Colonic mucosa (tissue), 4 donors: ENCODE data around the gene HLA-DPA1. TPM values are rescaled to one million over a fixed set of nuclear protein-coding genes. Genes with fewer than 3 reads are reported as not detected.

Experiments
- DNase-seq: peaks from one replicate; pipeline ENCODE4 v3.0.0-alpha.2; 2020
- H3K27ac ChIP-seq: fragments of 200-600 bp; one replicate; pipeline ENCODE4 v1.8.0; 2021
- H3K27me3 ChIP-seq: fragments of 200-600 bp; one replicate; pipeline ENCODE4 v1.8.0; 2021
- H3K36me3 ChIP-seq: fragments of 200-600 bp; one replicate; pipeline ENCODE4 v1.8.0; 2021
- H3K4me1 ChIP-seq: fragments of 200-600 bp; one replicate; pipeline ENCODE4 v1.8.0; 2021; ENCODE audit warnings: mild to moderate bottlenecking
- H3K4me3 ChIP-seq: fragments of 200-600 bp; one replicate; pipeline ENCODE4 v1.8.0; 2021
- H3K9ac ChIP-seq, 2 donors: one replicate each; pipeline ENCODE4 v1.7.0; 2013; ENCODE audit warnings: control low read depth in 2 of 2, low read depth in 2 of 2, low read length in 2 of 2
- H3K9me3 ChIP-seq: fragments of 200-600 bp; one replicate; pipeline ENCODE4 v1.8.0; 2021
- intact Hi-C: fragments of 100-400 bp; cut with DNase I; formaldehyde crosslinking; loops from one replicate; pipeline ENCODE4 v1.14.1; 2022
- total RNA-seq, 2 donors: library from RNA; stranded (reverse); fragmentation: NEBNext Ultra II Directional in 1 of 2; extraction: Animal tissue kit (Norgen Biotek cat#: 25700) in 1 of 2; gene quantifications; one replicate each; pipeline ENCODE4 v1.2.1, GENCODE V29; 2021
- TF ChIP-seq, protein P1 (sequence below): fragments of 200-600 bp; IDR thresholded peaks from one replicate; pipeline ENCODE4 v1.8.0; 2022; ENCODE audit warnings: antibody characterized with exemption, mild to moderate bottlenecking
- donor health status: healthy.
- donor health status: DM: no; HTN: no; CAD: no.
- donor health status: DM: no; HTN: no; CAD: no.

HLA-DPA1 gene
- total RNA-seq, 2 donors from 2014 or later, result 18.7 to 58.7 TPM

- intact Hi-C loops, result loop anchor here (5.0 kb wide), 1 partner anchor 68 kb away; no protein-coding TSS in a partner anchor
- Histone ChIP-seq H3K9ac (peak overlapping the region; percentile 14 to 58), H3K27ac (peak overlapping the region; percentile 63)
These were observed 7.0 kb upstream of the HLA-DPA1 start for GRCh38 chr6:33080127-33081089.

DNA sequence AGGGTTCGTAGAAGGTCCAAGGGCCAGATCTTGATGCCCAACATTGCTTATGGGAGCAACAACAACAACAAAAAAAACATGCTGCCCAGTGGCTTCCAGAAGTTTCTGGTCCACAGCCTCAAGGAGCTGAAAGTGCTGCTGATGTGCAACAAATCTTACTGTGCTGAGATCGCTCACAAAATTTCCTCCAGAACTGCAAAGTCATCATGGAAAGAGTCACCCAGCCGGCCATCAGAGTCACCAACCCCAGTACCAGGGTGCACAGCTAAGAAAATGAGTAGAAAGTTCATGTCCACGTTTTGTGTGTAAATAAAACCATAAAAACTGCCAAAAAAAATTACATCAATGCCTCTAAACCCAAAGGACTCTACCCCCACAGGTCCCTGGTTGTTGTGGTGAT is 6.1 kb upstream of the HLA-DPA1 start:
- TF ChIP-seq, protein P1, sequence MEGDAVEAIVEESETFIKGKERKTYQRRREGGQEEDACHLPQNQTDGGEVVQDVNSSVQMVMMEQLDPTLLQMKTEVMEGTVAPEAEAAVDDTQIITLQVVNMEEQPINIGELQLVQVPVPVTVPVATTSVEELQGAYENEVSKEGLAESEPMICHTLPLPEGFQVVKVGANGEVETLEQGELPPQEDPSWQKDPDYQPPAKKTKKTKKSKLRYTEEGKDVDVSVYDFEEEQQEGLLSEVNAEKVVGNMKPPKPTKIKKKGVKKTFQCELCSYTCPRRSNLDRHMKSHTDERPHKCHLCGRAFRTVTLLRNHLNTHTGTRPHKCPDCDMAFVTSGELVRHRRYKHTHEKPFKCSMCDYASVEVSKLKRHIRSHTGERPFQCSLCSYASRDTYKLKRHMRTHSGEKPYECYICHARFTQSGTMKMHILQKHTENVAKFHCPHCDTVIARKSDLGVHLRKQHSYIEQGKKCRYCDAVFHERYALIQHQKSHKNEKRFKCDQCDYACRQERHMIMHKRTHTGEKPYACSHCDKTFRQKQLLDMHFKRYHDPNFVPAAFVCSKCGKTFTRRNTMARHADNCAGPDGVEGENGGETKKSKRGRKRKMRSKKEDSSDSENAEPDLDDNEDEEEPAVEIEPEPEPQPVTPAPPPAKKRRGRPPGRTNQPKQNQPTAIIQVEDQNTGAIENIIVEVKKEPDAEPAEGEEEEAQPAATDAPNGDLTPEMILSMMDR, result no peak
- Histone ChIP-seq H3K9ac (no peak overlapping the region), H3K9me3 (no peaks in the 10 kb centered on the region), H3K36me3 (no peaks in the 10 kb centered on the region), H3K4me1 (no peaks in the 10 kb centered on the region), H3K27ac (no peak overlapping the region), H3K4me3 (no peak overlapping the region), H3K27me3 (no peaks in the 10 kb centered on the region)
- intact Hi-C loops, result no loop called here
- DNase-seq, result no peak

More at GRCh38 chr6:33080127-33081089, 7.0 kb upstream of the HLA-DPA1 start:
- TF ChIP-seq, protein P1, result no peak
- Histone ChIP-seq H3K36me3 (no peaks in the 10 kb centered on the region), H3K4me1 (no peaks in the 10 kb centered on the region), H3K27me3 (no peaks in the 10 kb centered on the region), H3K4me3 (peak overlapping the region; percentile 22), H3K9me3 (no peaks in the 10 kb centered on the region)
- DNase-seq, result peak; percentile 34

DNA sequence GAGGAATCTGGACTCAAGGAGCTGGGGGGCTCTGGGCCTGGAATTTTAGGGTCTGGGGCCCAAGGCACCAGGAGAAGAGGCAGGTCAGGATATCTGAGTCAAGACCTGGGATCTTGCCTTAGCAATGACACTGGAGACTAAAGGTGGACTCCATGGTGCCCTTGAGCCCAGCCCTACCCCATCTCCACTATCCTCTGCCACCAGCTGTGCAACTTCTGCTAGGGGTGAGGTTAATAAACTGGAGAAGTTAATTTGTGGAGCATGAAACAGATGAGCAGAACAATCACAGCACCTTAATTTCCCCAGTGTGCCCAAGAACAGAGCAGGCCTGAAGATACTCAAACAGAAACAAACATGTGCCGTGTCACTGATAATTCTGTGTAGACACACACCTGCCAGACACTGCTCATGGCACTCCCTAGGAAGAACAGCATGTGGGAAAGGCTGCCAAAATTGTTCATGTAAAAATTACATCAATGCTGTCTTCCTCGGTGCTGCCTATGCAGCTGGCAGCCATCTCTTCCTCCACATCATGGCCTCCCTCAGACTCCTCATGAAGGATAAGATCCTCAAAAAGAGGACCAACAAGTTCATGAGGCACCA is 5.6 kb upstream of the HLA-DPA1 start:
- Histone ChIP-seq H3K36me3 (no peaks in the 10 kb centered on the region), H3K4me1 (no peaks in the 10 kb centered on the region), H3K27me3 (no peaks in the 10 kb centered on the region), H3K9me3 (no peaks in the 10 kb centered on the region), H3K27ac (no peak overlapping the region), H3K4me3 (no peak overlapping the region), H3K9ac (no peak overlapping the region)
- TF ChIP-seq, protein P1, result no peak
- DNase-seq, result no peak
- intact Hi-C loops, result no loop called here

DNA sequence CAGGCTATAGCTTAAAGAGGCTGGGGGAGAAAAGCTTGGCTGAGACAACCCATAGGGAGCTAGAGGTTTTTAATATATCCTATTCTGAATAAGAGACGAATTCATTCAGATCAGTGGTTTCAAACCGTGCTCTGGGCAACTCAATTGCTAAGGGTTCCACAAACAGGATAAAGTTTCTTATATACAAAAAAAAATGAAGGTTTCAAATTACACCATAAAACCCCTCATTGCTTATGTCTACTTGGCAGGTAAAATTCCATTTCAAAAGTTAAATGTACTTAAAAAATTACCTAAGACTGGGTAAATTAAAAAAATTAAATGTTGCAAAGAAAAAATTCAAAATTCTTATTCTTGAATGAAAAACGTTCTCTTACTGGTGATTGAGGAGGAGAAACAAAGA is 5.0 kb upstream of the HLA-DPA1 start:
- intact Hi-C loops, result no loop called here
- Histone ChIP-seq H3K27me3 (no peaks in the 10 kb centered on the region), H3K4me1 (no peaks in the 10 kb centered on the region), H3K9ac (no peak overlapping the region), H3K36me3 (no peaks in the 10 kb centered on the region), H3K9me3 (no peaks in the 10 kb centered on the region), H3K27ac (no peak overlapping the region), H3K4me3 (no peak overlapping the region)
- DNase-seq, result no peak
- TF ChIP-seq, protein P1, result no peak

- no peak for DNase-seq
These were observed 4.5 kb upstream of the HLA-DPA1 start for GRCh38 chr6:33077908-33078307.

More at GRCh38 chr6:33077908-33078307, 4.5 kb upstream of the HLA-DPA1 start:
- Histone ChIP-seq H3K4me3 (no peak overlapping the region), H3K4me1 (no peaks in the 10 kb centered on the region), H3K9ac (no peak overlapping the region), H3K27ac (no peak overlapping the region), H3K27me3 (no peaks in the 10 kb centered on the region), H3K9me3 (no peaks in the 10 kb centered on the region), H3K36me3 (no peaks in the 10 kb centered on the region)
- TF ChIP-seq, protein P1, result no peak
- intact Hi-C loops, result no loop called here
